GM12801 (cell line): ENCODE measurements around the gene NR2F6.

Experiments used
- TF ChIP-seq, protein P1 (sequence below): IDR thresholded peaks from one replicate; pipeline ENCODE4 v1.5.1; 2011; ENCODE audit warnings: control low read depth; ENCODE audit not compliant: insufficient read length; ENCODE audit errors: extremely low read depth

NR2F6 gene

GRCh38 chr19:17240062-17240752 lies 5.5 kb downstream of the NR2F6 start:
- TF ChIP-seq, protein P1, sequence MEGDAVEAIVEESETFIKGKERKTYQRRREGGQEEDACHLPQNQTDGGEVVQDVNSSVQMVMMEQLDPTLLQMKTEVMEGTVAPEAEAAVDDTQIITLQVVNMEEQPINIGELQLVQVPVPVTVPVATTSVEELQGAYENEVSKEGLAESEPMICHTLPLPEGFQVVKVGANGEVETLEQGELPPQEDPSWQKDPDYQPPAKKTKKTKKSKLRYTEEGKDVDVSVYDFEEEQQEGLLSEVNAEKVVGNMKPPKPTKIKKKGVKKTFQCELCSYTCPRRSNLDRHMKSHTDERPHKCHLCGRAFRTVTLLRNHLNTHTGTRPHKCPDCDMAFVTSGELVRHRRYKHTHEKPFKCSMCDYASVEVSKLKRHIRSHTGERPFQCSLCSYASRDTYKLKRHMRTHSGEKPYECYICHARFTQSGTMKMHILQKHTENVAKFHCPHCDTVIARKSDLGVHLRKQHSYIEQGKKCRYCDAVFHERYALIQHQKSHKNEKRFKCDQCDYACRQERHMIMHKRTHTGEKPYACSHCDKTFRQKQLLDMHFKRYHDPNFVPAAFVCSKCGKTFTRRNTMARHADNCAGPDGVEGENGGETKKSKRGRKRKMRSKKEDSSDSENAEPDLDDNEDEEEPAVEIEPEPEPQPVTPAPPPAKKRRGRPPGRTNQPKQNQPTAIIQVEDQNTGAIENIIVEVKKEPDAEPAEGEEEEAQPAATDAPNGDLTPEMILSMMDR: no peak

DNA sequence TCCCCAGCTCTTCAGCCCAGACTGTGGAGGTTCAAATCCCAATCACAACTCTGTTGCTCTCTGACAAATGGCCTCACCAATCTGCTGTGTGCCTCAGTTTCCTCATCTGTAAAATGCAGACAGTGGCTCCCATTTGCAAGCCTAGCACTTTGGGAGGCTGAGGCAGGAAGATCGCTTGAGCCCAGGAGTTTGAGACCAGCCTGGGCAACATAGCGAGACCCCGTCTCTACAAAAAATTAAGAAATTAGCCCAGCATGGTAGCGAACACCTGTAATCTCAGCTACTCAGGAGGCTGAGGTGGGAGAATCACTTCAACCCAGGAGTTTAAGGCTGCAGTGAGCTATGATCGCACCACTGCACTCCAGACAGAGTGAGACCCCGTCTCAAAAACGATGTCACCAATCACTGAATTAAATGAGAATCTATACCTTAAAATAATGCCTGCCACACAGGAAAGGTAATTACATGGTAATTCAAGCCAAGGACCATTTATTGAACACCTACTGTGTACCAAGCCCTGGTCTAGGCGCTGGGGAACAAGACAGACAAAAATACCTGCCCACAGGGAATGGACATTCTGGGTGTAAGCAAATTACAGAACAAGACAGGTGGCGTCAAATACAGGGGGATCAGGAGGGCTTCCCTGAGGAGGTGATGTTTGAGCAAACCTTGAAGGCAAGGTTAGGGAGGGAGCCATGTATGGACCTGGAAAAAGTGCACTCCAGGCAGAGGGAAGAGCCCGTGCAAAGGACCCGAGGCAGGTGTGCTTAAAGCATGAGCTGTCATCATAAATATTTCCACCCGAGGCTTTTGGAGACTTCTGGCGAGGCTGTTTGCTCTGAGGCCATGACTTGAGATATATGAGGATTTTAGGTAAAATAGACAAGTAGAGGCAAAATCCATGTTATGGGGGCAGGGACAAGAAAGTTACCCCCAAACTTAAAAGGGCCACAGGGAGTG lies 7.7 kb downstream of the NR2F6 start:
- TF ChIP-seq, protein P1: no peak

DNA sequence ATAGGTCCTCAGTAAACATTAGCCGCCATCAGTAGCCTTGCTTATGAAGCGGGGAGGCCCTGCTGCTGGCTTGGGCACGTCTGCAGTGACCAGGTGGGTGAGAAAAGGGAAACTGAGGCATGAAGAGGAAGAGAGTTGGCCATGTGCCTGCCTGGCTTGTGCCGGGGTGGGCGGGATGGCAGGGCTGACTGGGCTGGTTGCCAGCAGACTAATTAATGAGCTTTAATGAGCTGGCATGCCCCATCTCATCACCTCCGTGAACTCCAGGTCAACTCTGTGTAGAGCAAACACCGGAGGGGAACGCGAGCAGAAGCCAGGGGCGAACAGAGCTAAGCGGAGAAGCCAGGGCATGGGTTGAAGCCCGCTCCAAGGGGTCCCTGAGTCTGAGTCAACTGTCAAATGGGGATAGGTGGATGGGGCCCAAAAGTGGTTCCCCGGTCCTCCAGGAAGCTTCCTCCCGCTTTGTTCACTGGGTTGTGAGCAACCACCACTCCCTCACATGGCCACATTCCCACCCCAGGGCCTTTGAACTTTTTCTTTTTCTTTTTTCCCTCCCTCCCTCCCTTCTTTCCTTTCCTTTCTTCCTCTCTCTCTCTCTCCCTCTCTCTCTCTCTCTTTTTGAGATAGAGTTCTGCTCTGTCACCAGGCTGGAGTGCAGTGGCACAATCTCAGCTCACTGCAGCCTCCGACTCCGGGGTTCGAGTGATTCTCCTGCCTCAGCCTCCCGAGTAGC lies 8.7 kb downstream of the NR2F6 start:
- TF ChIP-seq, protein P1: no peak

DNA sequence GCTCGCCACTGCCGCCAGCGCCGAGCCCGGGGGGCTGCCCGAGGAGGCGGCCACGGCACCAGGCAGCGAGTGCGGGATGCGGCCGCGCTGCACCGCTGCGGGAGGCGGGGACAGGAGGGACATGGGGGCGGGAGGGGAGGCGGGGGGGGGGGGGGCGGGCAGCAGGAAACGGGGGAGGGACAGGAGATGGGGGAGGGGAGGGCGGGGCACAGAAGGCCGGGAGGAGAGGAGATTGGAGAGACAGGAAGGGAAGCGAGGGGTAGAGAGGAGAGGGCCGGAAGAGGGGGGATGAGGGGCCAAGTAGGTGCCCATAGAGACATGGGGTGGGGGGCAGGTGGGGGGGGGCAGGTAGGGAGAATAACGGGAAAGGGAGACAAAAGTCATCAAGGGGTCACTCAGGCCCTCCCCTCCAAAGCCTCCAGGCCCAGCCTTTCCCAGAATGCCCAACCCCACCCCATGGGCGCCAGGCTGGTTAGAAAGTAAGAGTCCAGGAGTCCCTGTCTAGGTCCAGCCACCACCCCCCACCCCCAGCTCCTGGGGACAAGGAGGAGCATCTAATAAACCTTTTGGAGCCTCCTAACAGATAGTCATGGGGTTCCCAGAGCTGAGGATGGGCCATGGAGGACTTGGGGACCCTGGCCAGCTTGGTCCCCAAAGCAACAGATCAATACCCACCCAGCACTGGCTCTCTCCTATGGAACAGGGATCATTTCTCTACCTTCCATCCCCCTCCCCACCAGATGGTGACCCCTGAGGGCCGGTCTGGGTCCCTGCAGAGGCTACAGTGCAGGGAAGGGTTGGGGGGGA lies 9.5 kb downstream of the NR2F6 start:
- TF ChIP-seq, protein P1: no peak

GRCh38 chr19:17235300-17235970 lies 10.3 kb downstream of the NR2F6 start:
- TF ChIP-seq, protein P1: no peak

DNA sequence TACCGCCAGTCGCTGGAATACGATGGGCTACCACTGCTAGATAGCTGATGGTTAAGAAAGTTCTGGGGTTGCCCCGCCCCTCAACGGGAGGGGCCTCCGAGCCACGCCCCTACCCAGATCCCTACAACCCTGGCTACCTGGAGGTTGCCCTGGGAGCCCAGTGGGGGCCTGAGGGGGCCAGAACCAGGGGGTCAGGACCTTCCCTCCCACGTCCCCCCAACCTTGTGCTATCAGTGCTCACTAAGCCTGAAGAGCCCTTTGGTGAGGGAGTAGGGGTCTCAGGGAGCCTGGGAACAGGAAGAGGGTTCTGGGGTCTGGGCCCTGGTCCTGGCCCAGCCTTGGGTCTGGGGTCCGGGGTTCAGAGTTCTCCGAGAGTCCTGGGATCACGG lies 10.8 kb downstream of the NR2F6 start:
- TF ChIP-seq, protein P1: no peak
